Activated CD8-positive, alpha-beta memory T cell treated with anti-CD3 and anti-CD28 coated beads for 36 hours (primary cell): ENCODE measurements around the gene GABRR1. TPM values are rescaled to one million over a fixed set of nuclear protein-coding genes. Genes with fewer than 3 reads are reported as not detected.

Experiments
- CTCF ChIA-PET: fragments of 350-600 bp; sonication (Branson Sonifier 250); formaldehyde crosslinking; loops from one replicate; lab custom pipeline; 2021; ENCODE audit warnings: antibody characterized with exemption; lab: Charles Lee
- POLR2A ChIA-PET: fragments of 350-600 bp; sonication (Branson Sonifier 250); formaldehyde crosslinking; loops from one replicate; lab custom pipeline; 2021; ENCODE audit warnings: antibody characterized with exemption; lab: Charles Lee
- total RNA-seq, 2 experiments: library from RNA; stranded (reverse); gene quantifications; one replicate each; pipeline ENCODE4 v1.2.3, GENCODE V29; 2021

The GABRR1 gene
- total RNA-seq, 2 experiments from 2014 or later, result not detected

GRCh38 chr6:89221971-89222711 is 5.0 kb upstream of the GABRR1 start:
- ChIA-PET CTCF (no interaction called here), POLR2A (no interaction called here)

DNA sequence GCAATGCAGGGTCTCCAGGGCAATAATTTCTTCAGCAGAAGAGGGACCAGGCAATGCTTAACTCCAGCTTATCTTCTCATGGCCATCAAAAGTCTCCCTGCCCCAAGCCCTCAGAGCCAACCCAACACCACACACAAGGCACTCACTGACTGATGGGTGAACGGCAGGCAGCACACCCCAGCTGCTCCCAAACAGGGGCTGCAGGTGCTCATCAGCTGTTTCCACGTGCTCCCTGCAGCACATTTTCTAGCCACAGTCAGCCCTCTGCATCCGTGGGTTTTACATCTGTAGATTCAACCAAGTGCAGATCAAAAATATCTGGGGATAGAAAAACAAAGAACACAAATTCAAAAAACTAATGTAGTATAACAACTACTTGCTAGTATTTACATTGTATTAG is 4.0 kb upstream of the GABRR1 start:
- ChIA-PET CTCF (no interaction called here), POLR2A (no interaction called here)

DNA sequence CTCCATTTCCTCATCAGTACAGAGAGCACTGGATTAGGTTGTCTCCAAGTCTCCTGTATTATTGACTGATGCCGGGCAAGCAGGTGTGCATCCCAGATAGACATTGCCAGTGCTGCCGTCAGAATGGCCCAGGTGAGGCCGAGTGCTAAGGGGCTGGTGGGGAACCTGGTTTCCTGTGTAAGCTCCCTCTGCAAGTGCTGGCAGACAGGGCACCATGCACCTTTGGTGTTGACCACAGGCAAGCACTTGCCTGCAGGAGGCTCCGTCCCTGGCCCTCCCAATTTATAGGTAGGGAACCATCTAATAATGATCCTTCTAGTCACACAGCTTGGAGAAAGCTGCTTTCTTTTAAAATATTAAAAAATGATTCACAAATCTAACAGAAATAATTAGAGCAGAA is 747 bp downstream of the GABRR1 start:
- POLR2A ChIA-PET, result interaction anchor here (0.5 kb wide), 1 partner anchor 138 kb away, joined by 3 read pairs; no protein-coding TSS in a partner anchor
- CTCF ChIA-PET, result no interaction called here

GRCh38 chr6:89215391-89215790 is 1.8 kb downstream of the GABRR1 start:
- ChIA-PET CTCF (no interaction called here), POLR2A (no interaction called here)

DNA sequence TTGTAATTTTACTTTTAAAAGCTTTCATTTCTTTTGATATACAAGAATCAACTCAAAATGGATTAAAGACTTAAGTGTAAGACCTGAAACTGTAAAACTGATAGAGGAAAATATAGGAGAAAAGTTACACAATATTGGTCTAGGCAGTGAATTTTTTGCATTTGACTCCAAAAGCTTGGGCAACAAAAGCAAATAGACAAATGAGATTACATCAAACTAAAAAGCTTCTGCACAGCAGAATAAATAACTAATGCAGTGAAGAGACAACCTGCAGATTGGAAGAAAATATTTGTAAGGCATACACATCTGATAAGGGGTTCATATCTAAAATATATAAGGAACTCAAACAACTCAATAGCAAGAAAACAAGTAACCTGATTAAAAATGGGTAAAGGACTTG is 3.0 kb downstream of the GABRR1 start:
- CTCF ChIA-PET, result no interaction called here
- POLR2A ChIA-PET, result no interaction called here

GRCh38 chr6:89212472-89212871 is 4.7 kb downstream of the GABRR1 start:
- CTCF ChIA-PET, result interaction anchor here (0.5 kb wide), 1 partner anchor 263 kb away, joined by 3 read pairs; no protein-coding TSS in a partner anchor

GRCh38 chr6:89209457-89209856 is 7.7 kb downstream of the GABRR1 start:
- ChIA-PET CTCF (no interaction called here), POLR2A (no interaction called here)

More at GRCh38 chr6:89212472-89212871, 4.7 kb downstream of the GABRR1 start:
- POLR2A ChIA-PET, result no interaction called here

GRCh38 chr6:89208551-89208950 is 8.6 kb downstream of the GABRR1 start:
- ChIA-PET CTCF (no interaction called here), POLR2A (no interaction called here)

DNA sequence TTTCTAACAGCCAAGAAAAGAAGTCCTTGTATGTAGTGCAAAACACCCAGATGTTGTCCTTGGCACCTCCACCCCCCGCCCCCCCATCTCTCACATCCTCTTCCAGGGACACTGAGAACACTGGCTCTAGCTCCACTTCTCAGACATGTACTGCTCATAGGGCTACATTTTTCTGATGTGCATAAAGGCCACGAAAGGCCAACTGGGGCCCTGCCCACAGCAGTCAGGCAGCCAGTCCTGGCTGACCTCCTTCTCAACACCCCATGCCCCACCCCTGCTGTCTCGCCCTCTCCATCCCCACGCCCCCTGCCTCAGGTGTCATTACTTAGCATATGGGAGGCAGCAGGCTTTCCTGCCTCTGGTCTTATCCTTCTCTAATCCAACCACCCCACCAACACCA is 11.3 kb downstream of the GABRR1 start:
- CTCF ChIA-PET, result no interaction called here

GRCh38 chr6:89204096-89204495 is 13.1 kb downstream of the GABRR1 start:
- CTCF ChIA-PET, result no interaction called here
- POLR2A ChIA-PET, result no interaction called here

More for the DNA sequence above, 11.3 kb downstream of the GABRR1 start:
- POLR2A ChIA-PET, result no interaction called here

DNA sequence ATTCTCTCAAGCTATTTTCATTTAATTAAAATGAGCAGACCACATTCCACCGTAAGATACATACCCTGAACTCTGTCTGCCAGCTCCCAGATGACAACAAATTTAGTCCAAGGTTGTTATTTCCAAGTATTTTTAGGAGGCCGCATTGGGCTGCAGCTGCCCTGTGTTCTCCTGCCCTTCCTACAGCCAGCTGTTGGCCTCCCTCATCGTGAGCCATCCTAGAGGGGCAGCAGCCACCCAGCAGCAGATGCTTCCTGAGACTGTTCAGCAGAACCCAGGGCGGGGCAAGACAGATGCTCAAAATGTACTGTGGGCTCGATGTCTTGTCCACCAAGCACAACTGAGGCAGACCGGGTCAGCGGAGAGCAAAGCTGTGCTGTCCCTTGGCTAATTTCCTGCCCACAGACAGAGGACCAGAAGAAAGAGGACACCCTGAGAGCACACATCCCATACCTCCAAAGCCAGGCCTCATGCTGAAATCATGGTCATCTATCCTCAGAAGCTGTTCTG is 16.4 kb downstream of the GABRR1 start:
- CTCF ChIA-PET, result no interaction called here
- POLR2A ChIA-PET, result no interaction called here

GRCh38 chr6:89199579-89199978 is 17.6 kb downstream of the GABRR1 start:
- CTCF ChIA-PET, result no interaction called here

GRCh38 chr6:89198235-89198634 is 18.9 kb downstream of the GABRR1 start:
- CTCF ChIA-PET, result no interaction called here
- POLR2A ChIA-PET, result no interaction called here

More at GRCh38 chr6:89199579-89199978, 17.6 kb downstream of the GABRR1 start:
- POLR2A ChIA-PET, result no interaction called here

DNA sequence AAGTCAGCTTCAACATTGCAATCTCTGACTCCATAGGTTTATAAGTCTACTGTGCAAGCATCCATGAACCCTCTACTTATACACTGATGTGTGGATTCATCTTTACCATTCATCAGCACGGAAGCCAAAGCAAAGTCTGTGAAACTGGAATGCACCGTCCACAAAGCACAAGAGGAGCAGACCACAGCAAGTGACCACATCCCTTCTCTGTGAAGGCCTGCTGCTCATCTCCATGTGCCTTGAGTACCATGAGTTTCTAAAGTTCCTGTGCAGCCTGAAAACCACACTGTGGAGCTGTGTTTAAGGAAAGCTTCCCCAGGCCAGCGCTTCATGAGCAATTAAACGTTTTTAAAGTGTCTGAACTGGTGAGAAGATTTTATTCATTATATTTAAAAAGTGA is 20.0 kb downstream of the GABRR1 start:
- ChIA-PET CTCF (no interaction called here), POLR2A (no interaction called here)

DNA sequence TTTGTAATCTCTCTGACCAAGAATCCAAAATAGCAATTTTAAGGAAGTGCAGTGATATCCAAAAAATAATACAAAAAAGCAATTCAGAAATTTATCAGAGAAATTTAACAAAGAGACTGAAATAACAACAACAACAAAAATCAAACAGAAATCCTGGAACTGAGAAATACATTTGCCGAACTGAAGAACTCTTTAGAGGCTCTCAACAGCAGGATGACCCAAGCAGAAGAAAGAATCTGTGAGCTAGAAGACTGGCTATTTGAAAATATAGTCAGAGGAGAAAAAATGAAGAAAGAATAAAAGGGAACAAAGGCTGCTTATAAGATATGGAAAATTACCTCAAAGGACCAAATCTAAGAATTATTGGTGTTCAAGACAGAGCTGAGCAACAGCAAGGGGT is 22.6 kb downstream of the GABRR1 start:
- ChIA-PET CTCF (no interaction called here), POLR2A (no interaction called here)

- POLR2A ChIA-PET, result no interaction called here
- CTCF ChIA-PET, result no interaction called here
These were observed 26.4 kb downstream of the GABRR1 start for GRCh38 chr6:89190741-89191140.

- ChIA-PET CTCF (no interaction called here), POLR2A (no interaction called here)
These were observed 29.7 kb downstream of the GABRR1 start for GRCh38 chr6:89187504-89187903.

DNA sequence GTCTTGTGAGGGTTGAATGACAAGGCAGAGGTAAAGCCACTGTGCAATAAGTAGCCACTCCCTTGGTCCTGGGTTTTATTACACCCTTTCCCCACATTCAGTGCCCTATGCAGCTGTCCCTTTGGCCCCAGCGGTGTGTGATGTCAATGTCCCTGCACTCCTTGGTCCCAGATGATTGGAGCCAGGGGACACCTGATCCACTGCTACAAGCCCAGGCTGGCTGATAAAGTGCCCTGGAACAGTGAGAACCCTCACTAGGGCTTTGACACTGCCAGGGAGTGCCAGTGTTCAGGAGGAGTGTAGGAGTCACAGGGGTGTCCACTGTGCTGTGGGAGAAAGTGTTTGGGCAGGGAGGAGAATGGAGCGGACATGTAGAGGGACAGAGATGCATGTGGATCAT is 30.4 kb downstream of the GABRR1 start:
- ChIA-PET CTCF (no interaction called here), POLR2A (no interaction called here)

GRCh38 chr6:89184344-89184743 is 32.8 kb downstream of the GABRR1 start:
- POLR2A ChIA-PET, result no interaction called here
- CTCF ChIA-PET, result interaction anchor here (0.7 kb wide), 1 partner anchor 406 kb away, joined by 5 read pairs; no protein-coding TSS in a partner anchor

- ChIA-PET CTCF (no interaction called here), POLR2A (no interaction called here)
These were observed 33.9 kb downstream of the GABRR1 start for GRCh38 chr6:89183294-89183693.

GRCh38 chr6:89180971-89181370 is 36.2 kb downstream of the GABRR1 start:
- ChIA-PET CTCF (interaction anchor here (0.6 kb wide), 1 partner anchor 223 kb away, joined by 3 read pairs; no protein-coding TSS in a partner anchor), POLR2A (no interaction called here)
